HG03064 (cell line): ENCODE measurements around the gene PEX14.
A peak's percentile ranks its signal among the peaks of the same experiment; 100 is the strongest.
"Not testable (repeated sequence)": the region's sequence is repeated elsewhere in the genome, so short reads cannot be mapped to it uniquely, and the experiment has no call there.

ENCODE experiments used
- ATAC-seq: cut with Tn5 transposase; IDR thresholded peaks from one replicate; pipeline ENCODE4 v1.9.1; 2021; ENCODE audit warnings: low read depth; ENCODE audit not compliant: unreplicated experiment

Gene PEX14

DNA sequence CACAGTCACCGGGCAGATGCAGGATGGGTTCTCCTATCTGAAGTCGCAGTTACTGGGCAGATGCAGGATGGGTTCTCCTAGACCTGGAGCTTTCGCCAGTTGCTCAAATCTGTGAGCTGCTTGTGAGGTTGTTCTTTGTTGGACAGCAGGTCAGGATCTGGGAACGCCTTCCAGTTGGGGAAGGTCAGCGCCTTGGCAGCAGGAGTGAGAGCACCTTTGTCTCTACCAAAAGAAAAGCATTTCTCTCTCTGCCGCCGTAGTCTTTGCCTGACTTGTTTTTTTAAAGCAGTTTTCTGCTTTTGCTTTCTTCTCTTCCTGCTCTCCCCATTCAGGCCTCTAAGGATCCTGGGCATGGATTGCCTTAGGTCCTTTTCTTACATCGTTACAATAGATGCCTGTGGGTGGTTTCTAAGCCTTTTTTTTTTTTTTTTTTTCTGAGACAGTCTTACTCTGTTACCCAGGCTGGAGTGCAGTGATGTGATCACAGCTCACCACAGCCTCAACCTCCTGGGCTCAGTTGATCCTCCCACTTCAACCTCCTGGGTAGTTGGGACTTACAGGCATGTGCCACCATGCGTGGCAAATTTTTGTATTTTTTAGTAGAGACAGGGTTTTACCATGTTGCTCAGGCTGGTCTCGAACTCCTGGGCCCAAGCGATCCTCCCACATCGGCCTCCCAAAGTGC is 15.7 kb downstream of the PEX14 start:
- ATAC-seq: no peak

DNA sequence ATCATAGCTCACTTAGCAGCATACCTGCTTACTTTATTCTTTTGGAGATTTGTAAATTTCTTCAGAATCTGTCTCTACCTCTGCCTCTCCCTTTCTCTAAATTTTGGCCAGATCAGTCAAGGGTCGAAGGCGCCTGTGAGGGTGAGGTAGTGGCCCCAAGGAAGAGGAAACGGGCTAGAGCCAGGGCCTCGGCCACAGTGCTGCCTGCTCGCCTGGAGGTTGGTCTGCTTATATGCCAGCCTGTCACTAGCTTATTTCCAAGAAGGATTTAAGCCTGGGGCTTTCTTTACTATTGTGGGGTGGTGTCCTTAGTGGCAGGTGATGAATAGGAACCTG is 19.6 kb downstream of the PEX14 start:
- ATAC-seq: no peak

DNA sequence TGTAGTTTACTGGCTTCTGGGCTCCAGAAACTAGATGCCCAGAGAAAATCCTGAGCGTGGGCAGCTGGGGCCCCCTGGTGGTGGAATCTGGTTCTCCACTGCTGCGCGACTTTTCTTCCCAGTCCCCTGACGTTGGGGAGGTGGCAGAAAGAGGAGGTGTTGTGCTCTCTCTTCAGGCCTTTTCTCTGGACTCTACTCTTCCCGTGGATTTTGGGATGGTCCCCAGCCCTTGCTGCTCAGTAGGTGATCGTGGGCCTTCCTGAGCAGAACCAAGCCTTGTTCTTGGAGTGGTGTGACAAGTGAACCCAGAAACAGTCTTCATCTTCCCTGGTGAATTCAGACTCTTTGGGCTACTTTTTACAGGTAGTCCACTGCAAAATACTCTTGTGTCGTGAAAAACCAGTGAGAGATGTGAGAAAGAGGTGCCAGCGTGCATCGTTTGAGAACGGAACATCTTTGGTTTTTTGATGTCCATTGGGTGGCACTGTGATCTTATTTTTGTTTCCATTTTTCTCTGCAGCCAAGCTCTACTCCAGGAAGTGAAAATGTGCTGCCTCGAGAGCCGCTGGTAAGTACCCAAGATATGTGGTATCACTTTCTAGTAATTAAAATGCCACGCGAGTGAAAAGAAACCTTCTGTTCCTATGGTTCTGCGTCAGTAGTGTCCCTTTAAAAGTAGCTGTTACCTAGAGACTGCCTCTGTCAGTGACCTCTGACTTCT is 20.2 kb downstream of the PEX14 start:
- ATAC-seq: peak; percentile 55

DNA sequence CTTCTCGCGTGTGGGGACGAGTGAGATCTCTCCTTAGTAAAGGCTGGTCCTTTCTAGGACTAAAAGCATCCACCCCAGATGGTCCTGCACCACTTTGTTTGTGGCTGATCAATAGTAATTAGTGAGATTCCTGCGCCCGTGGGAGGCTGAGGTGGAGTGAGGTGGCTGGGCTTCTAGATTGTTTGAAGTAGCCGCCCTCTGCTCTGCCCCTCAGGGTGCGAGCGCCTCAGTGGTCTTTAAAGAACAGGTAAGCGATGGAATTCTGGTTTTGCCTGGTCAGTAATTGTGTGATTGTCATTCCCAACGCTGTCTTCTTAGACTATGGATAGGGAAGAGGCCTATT is 20.7 kb downstream of the PEX14 start:
- no peak for ATAC-seq

DNA sequence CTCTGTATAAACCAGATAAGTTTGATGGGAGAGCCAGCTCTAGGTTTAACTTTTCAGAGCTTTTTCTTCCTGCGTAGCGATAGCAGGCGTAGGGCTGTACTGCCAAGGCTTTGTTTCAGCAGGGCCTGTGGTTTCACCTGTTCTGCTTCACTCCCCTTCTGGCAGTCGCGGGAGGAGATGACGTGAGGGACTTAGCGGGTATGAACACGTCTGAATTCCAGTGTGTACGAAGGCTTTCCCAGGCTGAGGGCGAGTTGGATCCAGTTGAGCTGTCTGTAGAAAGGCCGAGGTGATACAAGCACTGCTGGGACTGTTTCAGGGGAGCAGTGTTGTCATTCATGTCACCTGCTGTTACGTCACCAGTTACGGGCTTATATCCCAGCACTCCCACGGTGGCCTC is 21.2 kb downstream of the PEX14 start:
- ATAC-seq: no peak

DNA sequence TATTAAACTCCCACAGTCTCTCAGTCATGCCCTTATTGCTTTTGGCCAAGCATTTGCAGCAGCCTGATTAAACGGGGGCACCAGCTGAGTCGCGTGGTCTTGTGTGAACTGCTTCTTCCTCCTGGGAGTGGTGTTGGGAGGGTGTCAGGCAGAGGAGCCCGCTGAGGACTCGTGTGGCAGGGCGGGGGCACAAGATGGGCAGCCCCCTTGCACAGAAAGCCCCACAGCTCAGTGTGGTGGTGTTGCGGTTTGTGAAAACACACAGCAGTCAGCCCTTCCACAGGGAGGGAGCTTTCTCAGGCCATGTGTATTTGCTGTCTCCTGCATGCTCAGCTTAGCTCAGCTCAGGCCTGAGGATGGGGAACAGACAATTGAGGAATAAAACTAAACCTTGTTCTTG is 22.4 kb downstream of the PEX14 start:
- ATAC-seq: no peak

DNA sequence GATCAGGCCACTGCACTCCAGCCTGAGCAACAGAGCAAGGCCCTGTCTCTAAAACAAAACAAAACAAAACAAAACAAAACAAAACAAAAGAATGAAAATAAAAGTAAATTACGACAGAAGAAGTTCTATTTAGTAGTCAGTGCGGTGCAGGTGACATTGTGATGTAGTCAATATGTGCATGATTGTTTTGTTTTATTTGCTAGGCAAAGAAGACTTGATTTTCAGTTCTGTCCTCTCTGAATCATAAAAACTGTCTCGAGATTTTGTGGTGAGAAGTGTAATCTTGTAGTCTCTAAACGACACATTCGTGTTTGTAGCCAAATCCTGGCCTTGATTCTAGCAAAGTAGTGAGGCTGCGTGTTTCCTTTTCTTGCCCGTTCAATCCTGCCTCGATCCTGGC is 23.5 kb downstream of the PEX14 start:
- ATAC-seq: no peak

DNA sequence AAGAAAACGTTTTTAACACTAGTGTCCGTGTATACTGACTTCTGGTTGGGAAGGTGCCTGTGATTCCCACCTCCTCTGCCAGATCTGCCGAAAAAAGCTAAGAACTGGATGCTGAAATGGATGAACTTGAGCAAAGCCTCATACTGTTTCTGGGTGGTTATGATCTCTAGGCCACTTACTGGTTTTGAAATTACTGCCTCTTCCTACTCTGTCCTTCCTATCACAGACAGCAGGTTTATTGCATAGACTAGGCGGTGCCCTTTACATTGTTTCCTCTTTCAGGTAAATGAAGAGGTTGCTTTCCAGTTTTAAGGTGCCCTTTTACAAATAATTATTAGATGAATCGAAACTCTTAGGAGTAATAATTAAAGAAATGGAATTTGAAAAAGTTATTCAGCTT is 27.5 kb downstream of the PEX14 start:
- no peak for ATAC-seq

DNA sequence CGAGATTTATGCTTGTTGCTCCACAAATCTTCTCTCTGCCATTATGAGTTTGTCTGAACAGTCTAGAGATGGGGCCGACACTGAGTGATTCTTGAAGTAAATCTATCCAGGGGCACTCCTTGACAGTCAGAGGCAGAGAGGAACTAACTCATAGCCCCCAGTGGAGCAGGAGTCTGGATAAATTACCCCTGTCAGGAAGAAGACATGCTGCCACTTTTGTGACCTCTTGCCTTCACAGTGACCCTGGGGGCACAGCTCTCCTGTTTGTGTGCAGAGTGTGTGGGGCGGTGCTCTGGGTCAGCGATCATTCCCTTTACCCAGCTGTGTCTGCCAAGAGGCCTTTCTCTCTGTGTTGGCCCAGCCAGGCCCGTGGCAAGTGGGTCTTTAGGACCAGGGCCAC is 29.5 kb downstream of the PEX14 start:
- ATAC-seq: no peak

DNA sequence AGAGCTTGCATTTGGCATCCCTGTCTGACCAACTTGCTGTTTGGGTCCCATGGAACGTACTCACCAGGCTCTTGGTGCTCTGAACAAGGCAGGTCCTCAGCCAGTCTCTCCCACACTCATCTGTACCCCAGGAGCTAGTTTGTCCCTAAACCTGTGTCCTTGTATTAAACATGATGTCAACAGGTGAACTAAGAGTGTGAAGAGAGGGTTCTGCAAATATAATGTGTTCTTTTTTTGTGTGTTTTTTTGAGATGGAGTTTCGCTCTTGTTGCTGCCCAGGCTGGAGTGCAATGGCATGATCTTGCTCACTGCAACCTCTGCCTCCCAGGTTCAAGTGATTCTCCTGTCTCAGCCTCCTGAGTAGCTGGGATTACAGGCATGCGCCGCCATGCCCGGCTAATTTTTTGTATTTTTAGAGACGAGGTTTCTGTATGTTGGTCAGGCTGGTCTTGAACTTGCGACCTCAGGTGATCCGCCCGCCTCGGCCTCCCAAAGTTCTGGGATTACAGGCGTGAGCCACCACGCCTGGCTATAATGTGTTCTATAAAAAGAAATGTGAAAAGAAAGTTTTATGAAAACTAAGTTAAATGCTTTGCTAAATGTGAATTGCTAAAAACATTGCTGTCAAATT is 31.4 kb downstream of the PEX14 start:
- ATAC-seq: not testable (repeated sequence)

DNA sequence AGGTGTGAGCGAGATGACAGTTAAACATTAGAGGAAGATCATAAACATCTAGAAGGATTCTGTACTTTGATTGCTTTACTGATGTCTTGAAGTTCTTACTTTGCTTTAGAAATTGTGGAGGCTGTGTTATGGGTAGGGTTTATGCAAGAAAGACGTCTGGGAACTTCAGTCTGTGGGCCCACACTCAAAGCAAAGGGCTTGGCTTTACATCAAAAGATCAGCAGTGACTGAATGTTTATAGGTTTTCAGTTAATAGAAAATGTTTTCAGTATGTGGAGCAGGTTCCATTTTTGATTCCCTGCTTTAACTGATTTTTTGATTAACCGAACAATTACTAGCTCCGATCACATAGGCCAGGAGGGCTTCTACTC is 31.9 kb downstream of the PEX14 start:
- ATAC-seq: no peak

DNA sequence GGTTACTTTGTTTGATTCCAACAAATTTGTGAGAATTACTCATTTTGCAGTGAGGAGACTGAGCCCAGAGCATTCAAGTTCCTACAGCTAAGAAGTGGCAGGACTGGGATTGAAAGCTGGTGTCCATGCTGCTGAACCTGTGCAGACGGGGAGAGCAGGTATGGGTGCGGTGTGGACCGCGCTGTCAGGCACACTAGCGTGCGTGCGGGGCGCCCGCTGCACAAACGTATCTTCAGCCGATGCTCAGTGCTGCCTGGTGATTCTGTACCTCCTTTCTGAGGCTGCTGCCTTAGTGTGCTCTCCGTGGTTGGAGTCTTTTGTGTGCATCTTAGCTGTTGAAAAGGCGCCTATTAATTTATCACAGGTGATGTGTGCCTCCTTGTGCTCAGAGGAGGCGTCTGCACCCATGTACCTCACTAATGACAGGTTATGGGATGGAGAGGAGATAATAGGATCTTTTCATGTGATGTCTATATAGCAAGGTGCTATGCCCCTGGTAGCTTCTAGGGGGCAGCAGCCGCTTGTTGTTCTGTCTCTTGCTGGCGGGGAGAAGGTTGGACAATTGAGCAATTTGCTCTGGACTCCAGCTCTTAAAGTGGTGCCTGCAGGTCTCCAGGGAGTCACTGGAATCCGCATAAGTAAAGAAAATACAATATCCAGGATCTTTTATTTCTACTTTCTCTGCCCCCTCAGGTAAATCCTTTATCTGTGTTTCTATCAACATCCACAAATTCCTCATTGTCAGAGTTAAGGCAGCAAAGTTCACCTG is 32.5 kb downstream of the PEX14 start:
- ATAC-seq: no peak

DNA sequence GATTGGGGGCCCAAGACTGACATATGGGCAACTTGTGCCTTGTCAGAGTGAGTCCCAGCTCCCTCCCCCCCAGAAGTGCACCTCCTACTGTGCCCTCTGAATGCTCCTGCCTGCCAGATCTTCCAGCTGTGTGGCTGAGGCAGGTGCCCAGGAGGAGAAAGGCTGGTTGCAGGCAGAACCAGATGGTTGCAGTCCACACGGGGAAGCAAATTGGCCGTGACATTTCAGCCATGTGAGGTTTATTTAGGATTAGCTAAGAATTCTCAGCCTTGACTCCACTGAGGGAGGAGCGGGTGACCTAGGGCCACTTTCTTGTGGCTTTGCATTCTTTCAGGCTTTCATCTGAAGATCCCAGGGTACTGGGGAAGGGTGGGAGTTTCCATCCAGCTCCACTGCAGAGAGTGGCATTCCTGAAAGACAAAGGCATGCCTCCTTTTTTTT is 33.8 kb downstream of the PEX14 start:
- ATAC-seq: no peak

DNA sequence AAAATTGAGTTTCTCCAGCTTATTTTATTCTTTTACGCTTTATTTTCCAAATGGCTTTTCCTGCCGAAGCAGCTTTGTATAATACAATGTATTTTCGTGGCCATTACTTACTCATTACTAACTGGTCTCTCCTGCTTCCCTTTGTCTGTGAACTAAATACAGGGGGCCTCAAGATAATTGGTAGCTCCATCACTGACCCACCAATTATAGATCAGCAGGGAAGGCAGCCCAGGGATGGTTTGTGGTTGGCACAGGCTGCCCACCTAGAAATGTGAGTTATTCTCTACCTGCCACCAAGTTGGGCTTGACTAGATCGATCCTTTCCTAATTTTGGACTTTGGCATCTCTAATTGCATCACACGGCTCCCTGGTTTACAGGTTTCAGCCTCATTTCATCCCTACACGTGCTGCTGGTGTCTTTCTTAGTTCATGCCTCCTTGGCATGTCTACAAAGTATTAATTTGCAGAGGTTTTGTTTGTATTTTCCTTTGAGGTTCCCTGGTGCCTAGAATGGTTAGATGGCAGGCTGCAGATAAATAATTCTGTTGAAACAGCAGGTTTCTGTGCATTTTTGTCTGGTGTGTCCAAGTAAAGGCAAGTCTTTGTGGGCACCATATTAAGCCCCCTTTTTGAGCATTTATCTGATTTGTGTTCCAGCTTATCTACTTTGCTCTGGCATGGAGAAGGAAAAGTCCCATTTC is 35.2 kb downstream of the PEX14 start:
- no peak for ATAC-seq

DNA sequence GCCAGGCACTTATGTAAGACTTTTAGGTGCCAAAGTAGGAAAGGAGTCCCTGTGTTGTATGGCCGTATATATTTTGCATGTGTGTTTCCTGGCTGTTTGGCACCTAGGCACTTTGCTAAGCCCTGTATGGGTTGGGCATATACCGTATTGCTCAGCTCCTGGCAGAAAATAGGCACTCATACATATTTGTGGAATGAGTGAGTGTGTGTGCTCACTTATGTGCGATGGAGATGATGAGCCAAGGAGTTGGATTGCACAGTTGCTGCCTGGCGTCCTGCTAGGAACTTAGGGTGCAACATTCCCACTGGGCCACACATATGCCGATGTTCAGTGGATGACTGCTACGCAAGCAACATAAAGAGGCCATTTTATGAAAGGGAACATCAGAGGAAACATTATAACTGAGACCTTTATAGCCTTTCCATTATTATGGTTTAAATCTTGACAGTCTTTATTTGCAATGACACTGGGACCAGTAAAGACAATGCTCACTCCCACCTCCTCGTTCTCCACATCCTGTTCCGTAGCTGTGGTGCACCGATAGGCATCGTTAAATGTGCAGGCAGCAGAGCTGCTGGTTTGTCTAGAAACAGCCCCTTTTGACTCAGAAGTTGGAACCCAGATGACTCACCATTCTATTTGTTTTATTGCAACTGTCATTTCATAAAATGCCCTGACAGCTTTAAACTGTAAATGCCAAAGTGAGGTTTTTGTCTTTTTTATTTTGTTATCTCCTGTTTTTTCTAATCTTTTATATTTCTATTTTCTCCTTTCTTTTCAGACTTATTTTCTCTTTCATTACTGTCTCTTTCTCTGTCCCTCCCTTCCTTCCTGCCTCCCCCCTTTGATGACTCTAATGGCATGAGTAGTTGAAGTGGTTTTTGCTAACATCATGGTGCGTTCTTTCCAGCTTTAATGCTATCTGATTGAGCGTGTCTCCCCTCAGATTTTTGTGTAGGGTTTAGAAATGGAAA is 36.1 kb downstream of the PEX14 start:
- peak; percentile 85 for ATAC-seq

DNA sequence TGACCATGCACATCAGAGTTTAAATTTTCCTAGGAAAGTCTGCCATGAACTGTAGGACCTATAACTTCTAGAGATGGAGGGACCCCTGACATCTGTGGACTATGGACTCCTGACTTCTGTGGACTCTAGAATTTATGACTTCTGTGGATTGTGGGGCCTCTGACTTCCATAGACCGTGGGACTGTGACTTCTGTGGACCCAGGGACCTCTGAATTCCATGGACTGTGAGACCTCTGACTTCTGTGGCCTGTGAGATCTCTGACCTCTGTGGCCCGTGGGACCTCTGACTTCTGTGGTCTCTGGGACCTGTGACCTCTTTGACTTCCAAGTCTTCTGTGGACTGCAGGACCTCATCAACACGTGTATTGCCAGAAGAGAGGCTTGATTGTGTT is 36.7 kb downstream of the PEX14 start:
- no peak for ATAC-seq

DNA sequence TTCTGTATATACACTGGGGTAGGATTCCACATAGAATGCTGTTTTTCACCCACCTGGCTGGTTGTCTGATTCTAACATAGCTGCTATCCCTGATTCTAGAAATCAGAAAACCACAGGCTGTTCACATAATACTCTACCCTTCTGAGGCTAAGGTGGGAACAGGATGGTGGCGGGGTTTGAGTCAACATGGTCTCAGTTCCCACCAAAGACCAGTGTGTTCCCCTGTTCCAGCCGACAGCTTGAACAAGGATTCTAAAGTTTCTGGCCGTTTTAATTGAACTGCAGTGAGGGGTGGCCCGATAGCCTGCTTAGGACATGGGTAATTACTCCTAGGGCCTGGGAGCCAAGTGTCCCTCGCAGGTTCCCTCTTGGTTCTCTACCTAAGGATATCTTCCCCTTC is 38.4 kb downstream of the PEX14 start:
- ATAC-seq: no peak

DNA sequence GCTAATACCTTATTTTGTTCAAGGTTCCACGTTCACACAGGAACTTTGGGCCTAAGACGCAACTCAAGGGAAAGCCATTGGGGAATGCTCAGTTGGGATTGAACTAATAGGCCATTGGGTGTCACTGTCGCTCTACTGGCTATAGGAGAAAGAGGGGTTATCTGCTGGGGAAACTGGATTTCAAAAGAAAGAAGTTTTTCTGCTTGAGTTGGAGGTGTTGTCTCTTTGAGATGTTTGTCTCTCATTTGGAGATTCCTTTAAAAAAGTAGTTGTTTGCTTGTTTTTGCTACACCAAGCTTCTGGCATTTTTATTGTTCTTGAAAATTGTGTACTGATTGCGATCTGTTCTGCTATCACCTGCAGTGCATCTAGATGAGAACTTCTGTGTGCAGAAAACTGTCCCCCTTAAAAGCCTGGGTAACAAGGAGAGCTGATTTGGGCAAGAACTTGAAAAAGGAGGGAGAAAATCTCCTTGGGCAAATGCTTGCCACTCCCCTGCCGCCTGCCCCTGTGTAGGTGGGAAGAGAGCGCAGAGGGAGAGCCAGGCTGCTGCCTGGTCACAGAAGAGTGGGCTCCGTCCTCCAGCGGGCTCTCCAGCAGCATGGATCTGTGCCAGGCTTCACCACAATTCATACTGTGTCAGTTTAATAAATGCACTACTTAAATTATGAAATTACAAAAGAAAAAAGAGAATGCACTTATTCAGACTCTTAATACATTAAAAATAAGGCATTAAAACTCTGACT is 39.9 kb downstream of the PEX14 start:
- no peak for ATAC-seq
